ENCODE data around the gene GAB2. TPM values are rescaled to one million over a fixed set of nuclear protein-coding genes. Genes with fewer than 3 reads are reported as not detected.
A peak's percentile ranks its signal among the peaks of the same experiment; 100 is the strongest.

Gene GAB2
- total and polyA plus RNA-seq, 2 of the 13 experiments (the other 11 are each of a cell fraction or from before 2014, with no cell fraction given) = 4.1 to 8.6 TPM

- TF ChIP-seq EEA1 (CRISPR knock-in tag; IDR thresholded peaks at IDR 0.05; ENCODE audit: borderline replicate concordance) = no peak
- no peaks in the 10 kb centered on the region for H3K27me3 ChIP-seq (ENCODE audit: control insufficient read depth in 1 of 2, insufficient read depth in 2 of 2, low read length in 2 of 2)
- ATAC-seq = no peak
- intact Hi-C loops (cut with micrococcal nuclease; ENCODE audit: unreplicated experiment) = no loop called here
- no peak overlapping the region for H3K4me3 ChIP-seq (replicated peaks in 1 of 3; ENCODE audit: insufficient read depth in 1 of 3, low read depth in 2 of 3, low read length in 3 of 3)
- DNase-seq (ENCODE audit: low spot score) = no peak
- WGBS (ENCODE audit: low lambda C conversion rate) = 96% methylated on average over 8 of the region's 8 CpGs
- POLR2A ChIA-PET = no interaction called here
- CTCF ChIA-PET (ENCODE audit: low intra/inter-chr PET ratio, low total read pairs) = no interaction called here
- FAIRE-seq = no peak
- H3K27ac ChIP-seq (ENCODE audit: extremely low read length, insufficient read depth, low read length) = no peak overlapping the region
- peaks cover 9 to 31% of the 10 kb centered on the region in 2 experiments; a peak in 3 of 5 replicates for H3K36me3 ChIP-seq (replicated peaks in 1 of 2; ENCODE audit: control insufficient read depth in 1 of 2, insufficient read depth in 2 of 2, low read length in 2 of 2)
- no TSS peak for BruUV-seq (replicated peaks)
- H3K4me1 ChIP-seq (ENCODE audit: insufficient read depth, low read length) = peaks cover 11% of the 10 kb centered on the region
- H3K9ac ChIP-seq (ENCODE audit: insufficient read depth, low read depth, low read length) = no peak overlapping the region
- H3K79me2 ChIP-seq (ENCODE audit: insufficient read depth, low read length) = no peaks in the 10 kb centered on the region
- no peaks in the 10 kb centered on the region for H3K9me3 ChIP-seq (ENCODE audit: low read length)
- H3K4me2 ChIP-seq (ENCODE audit: low read depth, low read length) = no peak overlapping the region
- in situ Hi-C loops (cut with HindIII; ENCODE audit: extremely low pct_ligation_motif_present, low pct_unique_long_range_greater_than_20kb) = no loop called here
- H4K20me1 ChIP-seq (ENCODE audit: insufficient read depth, low read length) = no peaks in the 10 kb centered on the region
- no peak overlapping the region for H2AFZ ChIP-seq (ENCODE audit: low read length)
Measured at GRCh38 chr11:78213526-78214330, 203.9 kb downstream of the GAB2 start.

GRCh38 chr11:78212586-78213371 is 204.8 kb downstream of the GAB2 start:
- peaks cover 9 to 37% of the 10 kb centered on the region in 2 experiments; a peak in 3 of 5 replicates for H3K36me3 ChIP-seq (replicated peaks in 1 of 2; ENCODE audit: control insufficient read depth in 1 of 2, insufficient read depth in 2 of 2, low read length in 2 of 2)
- CTCF ChIA-PET (ENCODE audit: low intra/inter-chr PET ratio, low total read pairs) = no interaction called here
- no peak for DNase-seq (ENCODE audit: low spot score)

More at GRCh38 chr11:78212586-78213371, 204.8 kb downstream of the GAB2 start:
- no peak for FAIRE-seq
- no peak overlapping the region for H3K4me3 ChIP-seq (replicated peaks in 1 of 3; ENCODE audit: insufficient read depth in 1 of 3, low read depth in 2 of 3, low read length in 3 of 3)
- intact Hi-C loops (cut with micrococcal nuclease; ENCODE audit: unreplicated experiment) (no loop called here), in situ Hi-C loops (cut with HindIII; ENCODE audit: extremely low pct_ligation_motif_present, low pct_unique_long_range_greater_than_20kb) (no loop called here)
- ATAC-seq = no peak
- H3K79me2 ChIP-seq (ENCODE audit: insufficient read depth, low read length) = no peaks in the 10 kb centered on the region
- WGBS (ENCODE audit: low lambda C conversion rate) = 99% methylated on average over 7 of the region's 11 CpGs
- H4K20me1 ChIP-seq (ENCODE audit: insufficient read depth, low read length) = no peaks in the 10 kb centered on the region
- H3K27me3 ChIP-seq (ENCODE audit: control insufficient read depth in 1 of 2, insufficient read depth in 2 of 2, low read length in 2 of 2) = no peaks in the 10 kb centered on the region
- no peak overlapping the region for H3K27ac ChIP-seq (ENCODE audit: extremely low read length, insufficient read depth, low read length)
- H3K9me3 ChIP-seq (ENCODE audit: low read length) = no peaks in the 10 kb centered on the region
- POLR2A ChIA-PET = no interaction called here
- BruUV-seq (replicated peaks) = no TSS peak
- H3K9ac ChIP-seq (ENCODE audit: insufficient read depth, low read depth, low read length) = no peak overlapping the region
- peaks cover 19% of the 10 kb centered on the region for H3K4me1 ChIP-seq (ENCODE audit: insufficient read depth, low read length)
- no peak overlapping the region for H3K4me2 ChIP-seq (ENCODE audit: low read depth, low read length)
- H2AFZ ChIP-seq (ENCODE audit: low read length) = no peak overlapping the region
- TF ChIP-seq ZNF687 (CRISPR knock-in tag; IDR thresholded peaks at IDR 0.05) = 0 out of 2 replicates have a peak, but pooled peaks have one; percentile 10
- TF ChIP-seq NFATC3 (CRISPR knock-in tag; IDR thresholded peaks at IDR 0.05) = no peak
